OCI-LY1 (cell line): ENCODE data around the gene ITGA7.
A peak's percentile ranks its signal among the peaks of the same experiment; 100 is the strongest.

Experiments
- EZH2 ChIP-seq: fragments of 200-600 bp; sonication (generic), shearing (Covaris generic); IDR thresholded peaks from 2 replicates; pipeline ENCODE4 v1.8.0; 2017; ENCODE audit warnings: borderline replicate concordance, mixed run types, mild to moderate bottlenecking, antibody characterized with exemption, low read length, moderate library complexity, mixed read lengths
- TF ChIP-seq, protein P1 (sequence below): fragments of 200-600 bp; sonication (generic), shearing (Covaris generic); IDR thresholded peaks from 2 replicates; pipeline ENCODE4 v1.5.1; 2017; ENCODE audit warnings: mild to moderate bottlenecking, antibody characterized with exemption, low read length, moderate library complexity, mixed read lengths

DNA sequence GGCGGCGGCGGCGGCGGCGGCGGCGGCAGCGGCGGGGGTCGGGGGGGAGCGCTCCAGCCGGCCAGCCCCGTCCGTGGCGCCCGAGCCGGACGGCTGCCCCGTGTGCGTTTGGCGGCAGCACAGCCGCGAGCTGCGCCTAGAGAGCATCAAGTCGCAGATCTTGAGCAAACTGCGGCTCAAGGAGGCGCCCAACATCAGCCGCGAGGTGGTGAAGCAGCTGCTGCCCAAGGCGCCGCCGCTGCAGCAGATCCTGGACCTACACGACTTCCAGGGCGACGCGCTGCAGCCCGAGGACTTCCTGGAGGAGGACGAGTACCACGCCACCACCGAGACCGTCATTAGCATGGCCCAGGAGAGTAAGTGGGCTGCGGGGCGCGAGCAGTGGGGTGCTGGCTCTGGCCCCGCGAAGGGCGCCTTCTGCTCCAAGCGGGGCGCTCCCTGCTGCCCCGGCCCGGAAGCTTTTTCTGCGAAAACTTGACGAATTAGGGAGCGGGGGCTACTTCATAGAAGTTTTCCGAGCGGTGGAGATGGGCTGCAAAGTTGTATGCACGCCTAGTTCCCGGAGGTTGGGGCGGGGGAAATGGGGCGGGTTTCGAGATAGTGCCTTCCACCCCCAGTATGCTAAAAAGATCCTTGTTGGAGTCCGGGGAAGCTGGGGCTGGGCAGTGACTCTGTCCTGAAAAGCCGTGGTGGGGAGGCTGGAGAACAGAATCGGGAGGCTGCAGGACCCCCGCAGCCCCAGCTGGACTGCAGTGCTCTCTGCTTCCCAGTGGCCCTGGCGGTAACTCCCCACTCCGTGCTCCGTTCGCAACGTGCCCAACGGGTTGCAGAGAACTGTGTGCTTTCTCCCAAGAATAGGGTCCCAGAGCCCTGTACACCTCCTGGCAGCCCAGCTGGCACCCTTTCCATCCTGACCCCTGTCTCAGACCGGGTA, 36.0 kb upstream of the ITGA7 start:
- no peak for TF ChIP-seq EZH2
- TF ChIP-seq, protein P1, sequence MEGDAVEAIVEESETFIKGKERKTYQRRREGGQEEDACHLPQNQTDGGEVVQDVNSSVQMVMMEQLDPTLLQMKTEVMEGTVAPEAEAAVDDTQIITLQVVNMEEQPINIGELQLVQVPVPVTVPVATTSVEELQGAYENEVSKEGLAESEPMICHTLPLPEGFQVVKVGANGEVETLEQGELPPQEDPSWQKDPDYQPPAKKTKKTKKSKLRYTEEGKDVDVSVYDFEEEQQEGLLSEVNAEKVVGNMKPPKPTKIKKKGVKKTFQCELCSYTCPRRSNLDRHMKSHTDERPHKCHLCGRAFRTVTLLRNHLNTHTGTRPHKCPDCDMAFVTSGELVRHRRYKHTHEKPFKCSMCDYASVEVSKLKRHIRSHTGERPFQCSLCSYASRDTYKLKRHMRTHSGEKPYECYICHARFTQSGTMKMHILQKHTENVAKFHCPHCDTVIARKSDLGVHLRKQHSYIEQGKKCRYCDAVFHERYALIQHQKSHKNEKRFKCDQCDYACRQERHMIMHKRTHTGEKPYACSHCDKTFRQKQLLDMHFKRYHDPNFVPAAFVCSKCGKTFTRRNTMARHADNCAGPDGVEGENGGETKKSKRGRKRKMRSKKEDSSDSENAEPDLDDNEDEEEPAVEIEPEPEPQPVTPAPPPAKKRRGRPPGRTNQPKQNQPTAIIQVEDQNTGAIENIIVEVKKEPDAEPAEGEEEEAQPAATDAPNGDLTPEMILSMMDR = peak; percentile 10; the same call in 1 of the 2 replicates
